SU-DHL-6 (cell line): Measurements from ENCODE around the gene GALNT6.

Source experiments
- CTCF ChIP-seq: fragments of 200-600 bp; sonication (generic); IDR thresholded peaks from one replicate; pipeline ENCODE4 v1.5.1; 2017; ENCODE audit warnings: antibody characterized with exemption, mild to moderate bottlenecking, low read length, moderate library complexity; ENCODE audit not compliant: insufficient read depth, poor library complexity, severe bottlenecking
- EZH2phosphoT487 ChIP-seq: fragments of 200-600 bp; sonication (generic), shearing (Covaris generic); conservative IDR thresholded peaks from 2 replicates; pipeline ENCODE4 v1.6.1; 2018; ENCODE audit warnings: mild to moderate bottlenecking, antibody characterized with exemption, low read length, moderate library complexity, mixed read lengths

- TF ChIP-seq EZH2phosphoT487 (no peak), CTCF (no peak)
These were observed 48.1 kb upstream of the GALNT6 start for GRCh38 chr12:51439330-51439729.
